ENCODE results near the gene CSTPP1. TPM values are rescaled to one million over a fixed set of nuclear protein-coding genes. Genes with fewer than 3 reads are reported as not detected.

CSTPP1 gene
- polyA plus RNA-seq, 1 experiment, result 48.7 TPM

GRCh38 chr11:47165253-47165840, 228.8 kb downstream of the CSTPP1 start:
- Histone ChIP-seq H3K36me3 (ENCODE audit: control insufficient read depth, insufficient read depth, low read length) (peaks cover 40% of the 10 kb centered on the region), H3K27me3 (ENCODE audit: control insufficient read depth, insufficient read depth, low read length) (no peaks in the 10 kb centered on the region), H3K4me3 (ENCODE audit: low read depth, low read length) (no peak overlapping the region)
- POLR2A ChIA-PET, result interaction anchor here (0.7 kb wide), 1 partner anchor 286 kb away, joined by 4 read pairs; no protein-coding TSS in a partner anchor
- TF ChIP-seq CTCF (IDR thresholded peaks at IDR 0.05; ENCODE audit: insufficient read depth, low read depth, low read length), result no peak
- no peak for DNase-seq (ENCODE audit: low read depth)
- CTCF ChIA-PET, result interaction anchor here (0.7 to 0.8 kb wide), 2 partner anchors 12 to 90 kb away, joined by 3 to 4 read pairs; no protein-coding TSS in a partner anchor

- Histone ChIP-seq H3K4me3 (ENCODE audit: low read depth, low read length) (no peak overlapping the region), H3K27me3 (ENCODE audit: control insufficient read depth, insufficient read depth, low read length) (no peaks in the 10 kb centered on the region), H3K36me3 (ENCODE audit: control insufficient read depth, insufficient read depth, low read length) (peaks cover 44% of the 10 kb centered on the region)
- no peak for TF ChIP-seq CTCF (IDR thresholded peaks at IDR 0.05; ENCODE audit: insufficient read depth, low read depth, low read length)
- ChIA-PET POLR2A (no interaction called here), CTCF (no interaction called here)
- DNase-seq (ENCODE audit: low read depth), result no peak
Measured at GRCh38 chr11:47166368-47166767, 229.8 kb downstream of the CSTPP1 start.

- no peak for TF ChIP-seq CTCF (IDR thresholded peaks at IDR 0.05; ENCODE audit: insufficient read depth, low read depth, low read length)
- DNase-seq (ENCODE audit: low read depth), result no peak
- Histone ChIP-seq H3K36me3 (ENCODE audit: control insufficient read depth, insufficient read depth, low read length) (peaks cover 43% of the 10 kb centered on the region), H3K27me3 (ENCODE audit: control insufficient read depth, insufficient read depth, low read length) (no peaks in the 10 kb centered on the region), H3K4me3 (ENCODE audit: low read depth, low read length) (no peak overlapping the region)
- ChIA-PET CTCF (interaction anchor here (0.7 to 3.9 kb wide), 5 partner anchors 9 to 252 kb away, joined by 3 to 24 read pairs (median 4); partner anchors contain the start of gene NR1H3), POLR2A (no interaction called here)
Measured at GRCh38 chr11:47171061-47171838, 234.7 kb downstream of the CSTPP1 start.

GRCh38 chr11:47171856-47172255, 235.3 kb downstream of the CSTPP1 start:
- ChIA-PET POLR2A (no interaction called here), CTCF (interaction anchor here (0.7 to 3.9 kb wide), 7 partner anchors 10 to 252 kb away, joined by 3 to 24 read pairs (median 4); partner anchors contain the start of gene NR1H3)
- no peak for TF ChIP-seq CTCF (IDR thresholded peaks at IDR 0.05; ENCODE audit: insufficient read depth, low read depth, low read length)
- Histone ChIP-seq H3K27me3 (ENCODE audit: control insufficient read depth, insufficient read depth, low read length) (no peaks in the 10 kb centered on the region), H3K36me3 (ENCODE audit: control insufficient read depth, insufficient read depth, low read length) (peaks cover 37% of the 10 kb centered on the region), H3K4me3 (ENCODE audit: low read depth, low read length) (no peak overlapping the region)
- DNase-seq (ENCODE audit: low read depth), result no peak

- CTCF ChIA-PET, result interaction anchor here (0.8 to 3.9 kb wide), 4 partner anchors 11 to 201 kb away, joined by 3 to 24 read pairs (median 6); no protein-coding TSS in a partner anchor
- Histone ChIP-seq H3K27me3 (ENCODE audit: control insufficient read depth, insufficient read depth, low read length) (no peaks in the 10 kb centered on the region), H3K36me3 (ENCODE audit: control insufficient read depth, insufficient read depth, low read length) (peaks cover 29% of the 10 kb centered on the region), H3K4me3 (ENCODE audit: low read depth, low read length) (no peak overlapping the region)
- no peak for TF ChIP-seq CTCF (IDR thresholded peaks at IDR 0.05; ENCODE audit: insufficient read depth, low read depth, low read length)
- POLR2A ChIA-PET, result no interaction called here
- DNase-seq (ENCODE audit: low read depth), result no peak
Measured at GRCh38 chr11:47172740-47173336, 236.3 kb downstream of the CSTPP1 start.
